SK-N-SH (cell line): ENCODE measurements around the gene CYTH3. TPM values are rescaled to one million over a fixed set of nuclear protein-coding genes. Genes with fewer than 3 reads are reported as not detected.

Experiments used
- CTCF ChIA-PET: fragments of 300-600, 350-600 bp; formaldehyde crosslinking; extraction: SDS; loops from one replicate; lab custom pipeline; 2021; lab: Yijun Ruan, JAX
- POLR2A ChIA-PET: fragments of 350-600 bp; sonication (Branson Sonifier 250); formaldehyde crosslinking; extraction: SDS; loops from one replicate; lab custom pipeline; 2020; ENCODE audit warnings: antibody characterized with exemption, inconsistent platforms; lab: Yijun Ruan, JAX
- DNase-seq: peaks from one replicate; pipeline ENCODE4 v3.0.0; 2012
- H2AFZ ChIP-seq: fragments of 200-600 bp; sonication (generic); 2 replicates; pipeline ENCODE4 v1.8.1; 2016; ENCODE audit warnings: antibody characterized with exemption, mild to moderate bottlenecking, low read depth
- H3F3A ChIP-seq: fragments of 200-600 bp; sonication (generic); replicated peaks from 2 replicates; pipeline ENCODE3; 2016; ENCODE audit warnings: antibody characterized with exemption, mild to moderate bottlenecking; ENCODE audit not compliant: insufficient read depth
- H3K27ac ChIP-seq, 2 experiments: fragments of 200-500 bp in 1 of 2; fragments of 200-600 bp in 1 of 2; sonication (Bioruptor generic) in 1 of 2; sonication (generic), shearing (Covaris generic) in 1 of 2; 2 replicates each; pipeline versions ENCODE4 v1.5.1 to v1.6.1; 2014 to 2016; ENCODE audit warnings: low read depth in 2 of 2, inconsistent platforms in 1 of 2, low read length in 1 of 2, mild to moderate bottlenecking in 1 of 2, mixed read lengths in 1 of 2
- H3K27me3 ChIP-seq: fragments of 200-600 bp; sonication (generic), shearing (Covaris generic); 2 replicates; pipeline ENCODE4 v1.6.1; 2016; ENCODE audit warnings: mixed run types; ENCODE audit not compliant: insufficient read depth
- H3K36me3 ChIP-seq, 2 experiments: fragments of 200-500 bp in 1 of 2; fragments of 200-600 bp in 1 of 2; sonication (Bioruptor generic) in 1 of 2; sonication (generic) in 1 of 2; replicated peaks in 1 of 2; 2 replicates each; pipeline versions ENCODE3 to v1.5.1; 2014 to 2016; ENCODE audit warnings: low read length in 1 of 2, mild to moderate bottlenecking in 1 of 2; ENCODE audit not compliant: insufficient read depth in 2 of 2, control insufficient read depth in 1 of 2
- H3K4me1 ChIP-seq, 2 experiments: fragments of 200-500 bp in 1 of 2; fragments of 200-600 bp in 1 of 2; sonication (Bioruptor generic) in 1 of 2; sonication (generic), shearing (Covaris generic) in 1 of 2; 2 replicates each; pipeline versions ENCODE4 v1.5.1 to v1.6.1; 2014 to 2016; ENCODE audit warnings: low read depth in 1 of 2, low read length in 1 of 2, mixed run types in 1 of 2; ENCODE audit not compliant: insufficient read depth in 2 of 2, control insufficient read depth in 1 of 2
- H3K4me2 ChIP-seq: fragments of 200-600 bp; sonication (generic), shearing (Covaris generic); 2 replicates; pipeline ENCODE4 v1.6.1; 2017; ENCODE audit warnings: mixed run types
- H3K4me3 ChIP-seq, 2 experiments: fragments of 200-500 bp in 1 of 2; fragments of 200-600 bp in 1 of 2; sonication (Bioruptor generic) in 1 of 2; sonication (generic), shearing (Covaris generic) in 1 of 2; 2 replicates each; pipeline versions ENCODE4 v1.5.1 to v1.8.1; 2014 to 2016; ENCODE audit warnings: low read depth in 2 of 2, inconsistent platforms in 1 of 2, low read length in 1 of 2, mild to moderate bottlenecking in 1 of 2, mixed read lengths in 1 of 2, moderate library complexity in 1 of 2
- H3K79me2 ChIP-seq: fragments of 200-600 bp; sonication (generic); 2 replicates; pipeline ENCODE4 v1.8.1; 2017; ENCODE audit warnings: mild to moderate bottlenecking; ENCODE audit not compliant: insufficient read depth
- H3K9ac ChIP-seq: fragments of 200-600 bp; sonication (generic); 2 replicates; pipeline ENCODE4 v1.6.1; 2017; ENCODE audit warnings: mixed run types
- H3K9me2 ChIP-seq: fragments of 200-600 bp; sonication (generic); 2 replicates; pipeline ENCODE4 v1.6.1; 2017; ENCODE audit warnings: mixed run types
- H3K9me3 ChIP-seq: fragments of 200-600 bp; sonication (generic); 2 replicates; pipeline ENCODE4 v1.6.1; 2017; ENCODE audit warnings: mixed run types, mild to moderate bottlenecking, moderate library complexity
- H4K20me1 ChIP-seq: fragments of 200-600 bp; sonication (generic); 2 replicates; pipeline ENCODE4 v1.6.1; 2017; ENCODE audit warnings: mild to moderate bottlenecking, mixed run types; ENCODE audit not compliant: insufficient read depth
- CTCF ChIP-seq: fragments of 200-600 bp; sonication (generic); IDR thresholded peaks from 2 replicates; pipeline ENCODE4 v1.6.1; 2017; ENCODE audit warnings: antibody characterized with exemption, mild to moderate bottlenecking, moderate library complexity
- ELF1 ChIP-seq: IDR thresholded peaks from 2 replicates; pipeline ENCODE4 v1.4.0; 2012
- EP300 ChIP-seq, 2 experiments: IDR thresholded peaks; 2 replicates each; pipeline versions ENCODE4 v1.4.0 to v1.6.1; 2012; ENCODE audit warnings: borderline replicate concordance in 1 of 2, low read depth in 1 of 2, low read length in 1 of 2
- EZH2phosphoT487 ChIP-seq: fragments of 200-600 bp; sonication (generic); IDR thresholded peaks from 2 replicates; pipeline ENCODE4 v1.6.1; 2017; ENCODE audit warnings: low read depth, mixed run types, mild to moderate bottlenecking, antibody characterized with exemption, moderate library complexity, borderline replicate concordance
- FOSL2 ChIP-seq: IDR thresholded peaks from 2 replicates; pipeline ENCODE4 v1.4.0; 2012; ENCODE audit warnings: low read depth, mild to moderate bottlenecking, moderate library complexity, borderline replicate concordance
- GATA2 ChIP-seq: sonication (generic); formaldehyde crosslinking; IDR thresholded peaks from 2 replicates; pipeline ENCODE4 v1.5.0; 2020; ENCODE audit warnings: mild to moderate bottlenecking, missing genetic modification reagents
- IRF3 ChIP-seq: fragments of 150-350 bp; IDR thresholded peaks from 2 replicates; pipeline ENCODE4 v1.6.1; 2016; ENCODE audit warnings: mild to moderate bottlenecking, low read depth, low read length
- JUND ChIP-seq: IDR thresholded peaks from 2 replicates; pipeline ENCODE4 v1.4.0; 2012
- MXI1 ChIP-seq: IDR thresholded peaks from 2 replicates; pipeline ENCODE4 v1.6.1; 2012; ENCODE audit warnings: mild to moderate bottlenecking, low read depth, low read length, improper control_type of control experiment
- NFIC ChIP-seq: IDR thresholded peaks from 2 replicates; pipeline ENCODE4 v1.4.0; 2012; ENCODE audit warnings: borderline replicate concordance
- NRF1 ChIP-seq: IDR thresholded peaks from 2 replicates; pipeline ENCODE4 v1.6.1; 2012; ENCODE audit warnings: low read depth, mild to moderate bottlenecking, low read length
- POLR2AphosphoS5 ChIP-seq: IDR thresholded peaks from 2 replicates; pipeline ENCODE4 v1.6.1; 2012; ENCODE audit warnings: low read depth, low read length
- RAD21 ChIP-seq: IDR thresholded peaks from 2 replicates; pipeline ENCODE4 v1.6.1; 2012; ENCODE audit warnings: mild to moderate bottlenecking, low read length
- RFX5 ChIP-seq: IDR thresholded peaks from 2 replicates; pipeline ENCODE4 v1.6.1; 2012; ENCODE audit warnings: mild to moderate bottlenecking, improper control_type of control experiment, low read length
- RXRA ChIP-seq: IDR thresholded peaks from 2 replicates; pipeline ENCODE4 v1.4.0; 2012; ENCODE audit warnings: low read depth, mild to moderate bottlenecking, borderline replicate concordance
- TEAD4 ChIP-seq: IDR thresholded peaks from 2 replicates; pipeline ENCODE4 v1.4.0; 2012; ENCODE audit warnings: mild to moderate bottlenecking, borderline replicate concordance; ENCODE audit not compliant: insufficient read depth
- USF2 ChIP-seq: fragments of 150-350 bp; IDR thresholded peaks from 2 replicates; pipeline ENCODE4 v1.6.1; 2017; ENCODE audit warnings: antibody characterized with exemption, low read length, low read depth, borderline replicate concordance
- WGBS: methylation state at CpG from one replicate; pipeline ENCODE4 v1.1.6; 2017; ENCODE audit warnings: low lambda C conversion rate; 5-methylcytosine and 5-hydroxymethylcytosine counted together
- polyA plus RNA-seq, 3 experiments: library from polyadenylated mRNA; depleted of rRNA; stranded (reverse); fragments of >200 nt; gene quantifications; 2 replicates each; pipeline ENCODE4 v1.2.3, GENCODE V29; 2012
- TF ChIP-seq, protein P1 (sequence below): IDR thresholded peaks from 2 replicates; pipeline ENCODE4 v1.4.0; 2012; ENCODE audit warnings: low read depth

The CYTH3 gene
- polyA plus RNA-seq, 1 of the 3 experiments (the other 2 are of a cell fraction) = 55.1 TPM

DNA sequence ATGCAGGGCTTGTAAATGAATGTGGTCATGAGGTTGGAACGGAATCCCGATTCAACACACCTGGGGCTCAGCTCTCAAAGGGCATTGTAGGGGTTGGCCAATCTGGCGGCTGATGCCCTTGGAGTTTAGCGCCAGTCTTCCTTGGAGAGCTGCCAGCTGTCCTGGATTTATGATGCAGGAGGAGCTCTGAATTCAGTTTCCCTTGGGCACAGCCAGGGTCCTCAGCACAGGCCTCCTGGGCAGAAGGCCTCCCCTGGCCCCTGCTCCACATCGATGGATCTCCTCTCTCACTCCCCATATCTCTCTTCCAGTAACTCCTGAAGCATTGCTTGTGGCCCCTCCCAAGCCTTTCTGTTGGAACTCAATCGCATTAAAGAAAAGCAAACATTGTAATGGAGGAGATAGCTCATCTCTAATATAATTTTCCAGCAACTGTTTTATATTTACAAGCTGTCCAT lies 985 bp upstream of the CYTH3 start:
- Histone ChIP-seq H3K79me2 (peaks cover 37% of the 10 kb centered on the region), H3K9me3 (no peaks in the 10 kb centered on the region), H3K9me2 (no peaks in the 10 kb centered on the region), H3K36me3 (peaks cover 0 to 5% of the 10 kb centered on the region in 2 experiments), H3K4me3 (no peak overlapping the region), H2AFZ (peak overlapping the region; percentile 93; the same call in 1 of the 2 replicates), H3K4me1 (peaks cover 12 to 28% of the 10 kb centered on the region in 2 experiments; a peak in 2 of 4 replicates), H3K27me3 (no peaks in the 10 kb centered on the region), H3K27ac (no peak overlapping the region), H3K9ac (no peak overlapping the region), H4K20me1 (peaks cover 34% of the 10 kb centered on the region), H3F3A (peaks cover 25% of the 10 kb centered on the region), H3K4me2 (peak overlapping the region; percentile 71)
- WGBS = 68% methylated on average over 6 of the region's 6 CpGs
- 0 out of 2 replicates have a peak, but pooled peaks have one; percentile 10 for TF ChIP-seq NFIC
- no peak for TF ChIP-seq POLR2AphosphoS5
- no peak for TF ChIP-seq USF2
- POLR2A ChIA-PET = no interaction called here
- DNase-seq = peak; percentile 60
- CTCF ChIA-PET = interaction anchor here (0.7 to 1.6 kb wide), 10 partner anchors 8 to 417 kb away, joined by 3 to 6 read pairs (median 4); no protein-coding TSS in a partner anchor

GRCh38 chr7:6271694-6272440 lies 557 bp downstream of the CYTH3 start:
- WGBS = 2% methylated on average over 49 of the region's 74 CpGs
- peaks cover 34% of the 10 kb centered on the region for H4K20me1 ChIP-seq
- no peak overlapping the region for H2AFZ ChIP-seq
- peak overlapping the region; percentile 79 to 94 for H3K4me3 ChIP-seq
- peak overlapping the region; percentile 98 for H3K4me2 ChIP-seq
- H3K9ac ChIP-seq = peak overlapping the region; percentile 85
- H3F3A ChIP-seq = peaks cover 25% of the 10 kb centered on the region
- ChIA-PET POLR2A (interaction anchor here (1.0 kb wide), 1 partner anchor 105 kb away, joined by 4 read pairs; no protein-coding TSS in a partner anchor), CTCF (interaction anchor here (0.8 to 4.1 kb wide), 10 partner anchors 10 to 112 kb away, joined by 3 to 36 read pairs (median 4); no protein-coding TSS in a partner anchor)
- H3K79me2 ChIP-seq = peaks cover 53% of the 10 kb centered on the region
- no peaks in the 10 kb centered on the region for H3K9me3 ChIP-seq
- no peaks in the 10 kb centered on the region for H3K27me3 ChIP-seq
- peak overlapping the region; percentile 36 to 64; a peak in 3 of 4 replicates for H3K27ac ChIP-seq
- no peak for DNase-seq
- H3K9me2 ChIP-seq = no peaks in the 10 kb centered on the region
- peaks cover 12 to 25% of the 10 kb centered on the region in 2 experiments; a peak in 2 of 4 replicates for H3K4me1 ChIP-seq
- H3K36me3 ChIP-seq = peaks cover 0 to 5% of the 10 kb centered on the region in 2 experiments
- TF ChIP-seq RAD21 (no peak), JUND (no peak), EZH2phosphoT487 (no peak), TEAD4 (no peak), RXRA (no peak), POLR2AphosphoS5 (no peak), MXI1 (no peak; the same call in 1 of the 2 replicates), EP300 (IDR thresholded peaks at IDR 0.05; ENCODE audit: borderline replicate concordance in 1 of 2, low read depth in 1 of 2, low read length in 1 of 2) (no peak), CTCF (no peak), IRF3 (no peak), GATA2 (CRISPR knock-in tag) (no peak), USF2 (no peak), RFX5 (no peak), FOSL2 (no peak), NRF1 (no peak), ELF1 (no peak)
- TF ChIP-seq, protein P1, sequence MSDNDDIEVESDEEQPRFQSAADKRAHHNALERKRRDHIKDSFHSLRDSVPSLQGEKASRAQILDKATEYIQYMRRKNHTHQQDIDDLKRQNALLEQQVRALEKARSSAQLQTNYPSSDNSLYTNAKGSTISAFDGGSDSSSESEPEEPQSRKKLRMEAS = no peak
